ENCODE results near the gene PIGA. TPM values are rescaled to one million over a fixed set of nuclear protein-coding genes. Genes with fewer than 3 reads are reported as not detected.
"Not testable (repeated sequence)": the region's sequence is repeated elsewhere in the genome, so short reads cannot be mapped to it uniquely, and the experiment has no call there.

Gene PIGA
- polyA plus RNA-seq, 1 donor, result 19.6 TPM

DNA sequence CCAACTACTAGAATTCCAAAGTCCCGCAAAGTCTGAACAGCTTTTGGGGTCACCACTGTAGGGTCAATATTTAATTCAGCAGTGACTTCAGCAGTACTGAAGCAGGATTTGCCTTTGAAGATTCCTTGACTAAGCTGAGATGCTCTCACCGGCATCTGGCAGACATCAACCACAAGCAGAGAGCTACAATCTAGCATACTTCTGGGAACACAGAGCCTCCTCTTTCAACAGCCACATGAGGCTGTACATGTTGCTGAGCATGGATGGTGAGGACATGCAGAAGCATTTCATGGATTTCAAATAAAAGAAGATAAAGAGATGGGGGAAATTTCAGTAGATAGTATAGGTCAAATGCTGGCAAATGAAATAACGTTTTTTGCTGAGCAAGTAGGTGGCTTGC lies 13.3 kb downstream of the PIGA start:
- DNase-seq, result no peak

DNA sequence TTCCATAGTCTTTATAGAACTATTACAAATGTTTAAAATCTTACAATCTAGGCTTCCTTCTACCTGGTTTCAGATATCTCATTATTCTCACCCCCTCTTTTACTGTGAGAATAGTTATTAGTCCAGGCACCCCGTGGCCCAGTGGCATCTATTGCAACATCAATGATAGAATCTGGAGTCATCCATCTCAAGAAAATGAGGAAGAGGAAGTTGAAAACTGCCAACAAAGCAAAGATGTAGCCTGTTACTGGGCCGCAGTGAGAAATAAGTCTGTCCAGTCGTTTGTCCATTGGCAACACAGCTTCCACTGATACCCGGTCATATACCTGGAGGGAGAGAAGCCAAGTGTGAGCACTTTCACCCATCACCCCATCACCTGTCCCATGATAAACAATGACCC lies 13.9 kb downstream of the PIGA start:
- no peak for DNase-seq

- no peak for DNase-seq
Observed at GRCh38 chrX:15320297-15320696, 15.0 kb downstream of the PIGA start.

DNA sequence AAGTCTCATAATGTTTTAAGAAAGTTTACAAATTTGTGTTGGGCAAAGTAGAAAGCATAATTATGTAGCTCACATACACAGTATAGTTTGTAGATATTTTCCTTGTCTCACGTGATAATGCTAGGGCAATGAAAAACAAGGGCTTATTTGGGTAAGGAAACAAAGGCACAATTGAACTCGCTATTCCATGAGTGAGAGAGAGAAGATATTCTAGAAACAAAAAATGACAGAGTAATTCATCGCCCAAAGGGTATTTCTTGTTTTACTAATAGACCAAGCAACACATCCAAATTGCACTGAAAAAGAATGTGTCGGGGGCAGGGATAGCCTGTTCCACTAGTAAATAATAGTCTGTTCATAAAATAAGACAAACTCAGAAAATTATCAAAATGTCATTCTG lies 16.2 kb downstream of the PIGA start:
- no peak for DNase-seq

DNA sequence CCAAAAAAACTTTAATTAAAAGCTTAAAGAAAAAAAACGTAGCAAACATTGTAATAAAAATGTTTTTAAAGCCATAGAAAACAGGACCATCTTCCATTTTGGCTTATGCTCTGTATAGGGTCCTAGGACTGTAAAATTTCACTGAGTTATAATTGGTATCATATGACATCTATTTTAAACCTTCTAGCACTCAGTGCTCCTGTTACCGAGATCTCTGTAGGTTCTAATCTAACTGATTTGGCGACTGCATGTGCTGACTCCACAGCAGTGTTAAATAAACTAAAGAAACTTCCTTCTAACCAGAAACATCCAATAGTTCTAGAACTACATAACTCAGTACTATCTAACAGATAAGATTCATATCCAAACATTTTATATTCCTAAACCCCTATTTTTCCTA lies 19.8 kb downstream of the PIGA start, which contains the start of gene ASB11:
TSS of gene ASB11 (minus strand) at position 132 of the 400 bp plus-strand sequence. CDS start at position 97, 35 bp downstream.
- no peak for DNase-seq

- no peak for DNase-seq
Observed at GRCh38 chrX:15314472-15314871, 20.9 kb downstream of the PIGA start.

DNA sequence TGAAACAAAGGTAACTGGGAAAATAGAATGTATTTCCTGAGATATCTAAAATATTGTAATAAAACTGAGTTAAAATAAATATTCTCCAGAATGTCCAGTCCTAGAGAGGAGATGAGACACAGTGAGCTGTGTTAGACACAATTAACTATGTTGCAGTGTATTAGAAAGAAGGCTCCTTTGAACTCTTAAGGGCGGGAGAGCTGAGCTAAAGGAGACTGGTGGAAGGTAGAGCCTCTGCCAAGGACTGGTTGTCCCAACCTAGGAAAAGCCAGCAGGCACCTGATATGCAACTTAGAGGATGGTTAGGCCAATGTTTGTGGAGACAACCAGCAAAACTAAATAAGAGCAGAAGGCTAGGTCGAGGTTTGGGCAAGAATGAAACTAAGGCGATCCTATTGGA lies 24.2 kb downstream of the PIGA start:
- no peak for DNase-seq

DNA sequence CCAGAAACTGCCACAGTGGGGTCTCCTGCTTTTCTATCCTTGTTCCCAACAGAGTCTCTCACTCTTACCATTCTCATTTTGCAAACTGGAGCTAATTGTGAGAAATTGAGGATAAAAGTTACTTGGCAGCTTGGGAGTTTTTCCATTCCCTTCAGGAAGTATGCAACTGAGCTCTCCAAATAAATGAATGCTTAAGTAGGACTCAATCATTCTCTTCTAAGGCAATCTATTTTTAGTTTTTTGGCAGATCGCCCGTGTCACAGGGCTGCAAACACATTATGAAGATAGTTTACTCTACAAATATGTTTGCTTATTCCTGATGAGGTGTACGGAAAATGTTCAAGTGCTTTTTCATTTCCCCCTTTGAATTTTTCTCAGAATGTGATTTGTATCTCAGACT lies 25.2 kb downstream of the PIGA start:
- peak; percentile 40 for DNase-seq

DNA sequence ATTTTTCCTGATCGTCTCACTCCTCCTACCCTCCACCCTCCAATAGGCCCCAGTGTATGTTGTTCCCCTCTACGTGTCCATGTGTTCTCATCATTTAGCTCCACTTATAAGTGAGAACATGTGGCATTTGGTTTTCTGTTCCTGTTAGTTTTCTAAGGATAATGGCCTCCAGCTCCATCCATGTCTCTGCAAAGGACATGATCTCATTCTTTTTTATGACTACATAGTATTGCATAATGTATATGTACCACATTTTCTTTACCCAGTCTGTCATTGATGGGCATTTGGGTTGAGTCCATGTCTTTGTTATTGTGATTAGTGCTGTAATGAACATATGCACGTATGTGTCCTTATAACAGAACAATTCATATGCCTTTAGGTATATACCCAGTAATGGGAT lies 29.4 kb downstream of the PIGA start:
- DNase-seq, result not testable (repeated sequence)

- DNase-seq, result peak; percentile 5
Observed at GRCh38 chrX:15301924-15302323, 33.4 kb downstream of the PIGA start.

DNA sequence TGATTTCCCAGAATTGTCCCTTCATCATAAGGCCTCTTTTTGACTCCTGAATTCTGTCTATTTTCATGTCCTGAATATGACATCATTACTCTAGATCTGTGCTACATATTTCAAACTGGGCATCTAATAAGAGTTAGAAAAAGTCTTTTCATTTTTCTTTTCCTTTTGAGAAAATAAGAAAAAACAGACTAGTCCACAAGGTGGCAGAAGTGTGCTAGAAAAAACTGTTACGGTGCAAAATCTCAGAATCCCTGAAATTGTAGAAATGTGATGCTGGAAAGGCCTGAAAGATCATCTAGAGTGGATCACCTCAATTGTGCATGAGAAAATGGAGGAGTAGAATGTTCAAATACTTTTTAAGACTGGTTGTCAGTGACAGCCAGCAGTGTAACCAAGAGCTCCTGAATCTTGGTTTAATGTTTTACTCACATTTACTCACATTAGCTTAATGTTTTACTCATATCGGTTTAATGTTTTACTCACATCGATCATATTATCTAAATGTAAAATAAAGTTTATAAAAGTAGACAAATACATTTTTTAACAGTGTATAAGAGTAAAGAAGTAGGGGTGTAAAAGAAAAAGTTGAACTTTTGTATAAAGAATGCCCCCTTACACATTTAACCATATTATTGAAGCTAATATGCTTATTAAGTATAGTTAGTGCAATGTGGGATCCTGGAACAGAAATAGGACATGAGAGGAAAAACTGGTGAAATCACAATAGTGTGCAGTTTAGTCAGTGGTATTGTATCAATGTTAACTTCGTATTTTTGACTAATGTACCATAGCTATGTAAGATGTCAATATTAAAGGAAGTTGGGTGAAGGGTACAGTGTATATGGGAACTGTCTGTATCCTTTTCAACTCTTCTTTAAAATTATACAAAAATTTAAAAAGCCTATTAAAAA lies 35.1 kb downstream of the PIGA start:
- peak; percentile 27 for DNase-seq

DNA sequence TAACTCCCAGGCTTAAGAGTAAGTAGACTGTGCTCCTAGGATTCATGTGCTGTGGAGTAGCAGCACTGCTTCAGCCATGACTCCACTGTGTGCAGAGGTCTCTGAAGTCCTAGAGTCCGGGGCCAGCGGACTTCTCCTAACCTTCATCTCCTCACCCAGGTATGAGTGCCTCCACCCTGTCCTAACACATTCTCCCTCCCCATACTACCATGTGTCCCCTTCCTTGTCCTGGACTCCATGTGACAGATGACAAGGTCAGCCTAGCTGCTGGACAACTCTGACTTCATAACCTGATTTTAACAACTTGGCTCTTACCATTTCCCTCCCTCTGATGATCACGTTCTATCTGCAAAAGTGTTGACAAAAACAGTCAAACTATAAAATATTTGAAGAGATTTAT lies 36.5 kb downstream of the PIGA start:
- no peak for DNase-seq

- DNase-seq, result no peak
Observed at GRCh38 chrX:15298201-15298600, 37.1 kb downstream of the PIGA start.

GRCh38 chrX:15293451-15293850 lies 41.9 kb downstream of the PIGA start:
- no peak for DNase-seq

- no peak for DNase-seq
Observed at GRCh38 chrX:15292861-15293260, 42.5 kb downstream of the PIGA start.

- DNase-seq, result no peak
Observed at GRCh38 chrX:15277604-15278003, 57.7 kb downstream of the PIGA start.

- no peak for DNase-seq
Observed at GRCh38 chrX:15274946-15275345, 60.4 kb downstream of the PIGA start.

DNA sequence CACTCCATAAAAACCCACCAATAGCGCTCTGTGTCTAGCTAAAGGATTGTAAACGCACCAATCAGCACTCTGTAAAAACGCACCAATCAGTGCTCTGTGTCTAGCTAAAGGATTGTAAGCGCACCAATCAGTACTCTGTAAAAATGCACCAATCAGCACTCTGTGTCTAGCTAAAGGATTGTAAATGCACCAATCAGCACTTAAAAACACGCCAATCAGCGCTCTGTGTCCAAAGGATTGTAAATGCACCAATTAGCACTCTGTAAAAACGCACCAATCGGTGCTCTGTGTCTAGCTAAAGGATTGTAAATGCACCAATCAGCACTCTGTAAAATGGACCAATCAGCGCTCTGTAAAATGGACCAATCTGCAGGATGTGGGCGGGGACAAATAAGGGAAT lies 62.0 kb downstream of the PIGA start:
- not testable (repeated sequence) for DNase-seq

- DNase-seq, result no peak
Observed at GRCh38 chrX:15271757-15272156, 63.6 kb downstream of the PIGA start.

DNA sequence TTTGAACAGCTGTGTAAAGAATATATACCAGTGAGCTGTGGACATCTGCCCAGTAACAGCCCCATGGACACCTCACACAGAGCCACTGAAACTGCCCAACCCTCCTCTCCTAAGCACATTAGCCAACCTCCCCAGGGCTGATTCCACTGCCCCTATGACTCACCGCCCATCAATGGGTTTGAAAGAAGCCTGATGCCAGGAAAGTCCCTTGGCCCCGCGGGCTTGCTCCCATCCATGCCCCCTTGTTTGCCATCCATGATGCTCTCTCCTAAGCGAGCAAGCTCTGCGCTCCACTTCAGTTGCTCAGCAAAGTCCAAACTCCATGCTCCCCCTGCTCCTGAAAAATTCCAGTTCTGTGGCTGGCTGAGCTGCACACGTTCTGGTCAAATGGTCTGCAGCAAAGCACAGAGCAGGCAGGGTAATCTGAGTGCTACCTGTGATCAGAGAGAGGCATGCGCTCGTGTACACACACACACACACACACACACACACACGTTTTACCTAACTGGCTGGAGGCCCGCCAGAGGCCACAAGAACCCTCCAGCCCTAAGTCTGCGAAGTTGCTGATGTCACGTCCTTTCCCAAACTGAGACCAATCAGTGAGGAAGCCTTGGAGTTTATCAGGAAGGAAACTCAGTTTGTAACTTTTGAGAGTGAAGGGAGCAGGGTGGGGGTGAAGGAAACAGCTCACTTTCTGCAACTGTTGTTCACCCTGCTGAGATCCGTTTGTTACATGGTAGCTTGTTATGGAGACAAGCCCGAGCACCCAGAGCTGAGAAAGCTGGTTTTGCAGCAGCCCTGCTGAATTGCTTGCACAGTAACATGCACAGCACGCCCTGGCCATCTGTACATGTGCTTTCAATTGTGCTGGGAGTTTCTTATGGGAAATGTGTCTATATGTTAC lies 65.5 kb downstream of the PIGA start, which contains the start of gene ASB9:
TSS of gene ASB9 (minus strand) at position 466 of the 904 bp plus-strand sequence. CDS start at position 257, 209 bp downstream.
- DNase-seq, result peak; percentile 46
